IMR-90 (cell line): ENCODE results near the gene NT5DC1. TPM values are rescaled to one million over a fixed set of nuclear protein-coding genes. Genes with fewer than 3 reads are reported as not detected.

Source experiments
- ATAC-seq: fragments of 200-7000 bp; cut with Tn5 transposase; 2 replicates; pipeline ENCODE4 v1.9.1; 2020; ENCODE audit warnings: low read depth, mild to moderate bottlenecking, moderate library complexity
- BruUV-seq: library from RNA; stranded (reverse); fragments of 400-500 nt; replicated peaks from 2 replicates; lab custom pipeline; 2021; lab: Mats Ljungman, UMichigan
- CTCF ChIA-PET: fragments of 300-600 bp; formaldehyde crosslinking; extraction: SDS; loops from one replicate; lab custom pipeline; 2021; ENCODE audit warnings: antibody characterized with exemption; lab: Yijun Ruan, JAX
- POLR2A ChIA-PET: fragments of 300-600 bp; sonication (Branson Sonifier 250); formaldehyde crosslinking; loops from one replicate; lab custom pipeline; 2022; ENCODE audit warnings: antibody characterized with exemption; ENCODE audit not compliant: unreplicated experiment; lab: Charles Lee
- DNase-seq: peaks from one replicate; pipeline ENCODE4 v3.0.0; 2013
- H2AFZ ChIP-seq: replicated peaks from 2 replicates; pipeline ENCODE3; 2013; ENCODE audit warnings: low read length, mild to moderate bottlenecking; ENCODE audit not compliant: poor library complexity
- H2AK5ac ChIP-seq: 2 replicates; pipeline ENCODE4 v1.6.1; 2013; ENCODE audit warnings: low read depth, low read length, inconsistent platforms
- H2AK9ac ChIP-seq: replicated peaks from 2 replicates; pipeline ENCODE3; 2013; ENCODE audit warnings: mild to moderate bottlenecking, low read depth, low read length, moderate library complexity; ENCODE audit not compliant: poor library complexity
- H2BK120ac ChIP-seq: 2 replicates; pipeline ENCODE4 v1.6.1; 2013; ENCODE audit warnings: low read depth, low read length, inconsistent platforms
- H2BK15ac ChIP-seq: 3 replicates; pipeline ENCODE4 v1.6.1; 2013; ENCODE audit warnings: low read depth, low read length, inconsistent platforms
- H2BK20ac ChIP-seq: 2 replicates; pipeline ENCODE4 v1.6.1; 2013; ENCODE audit warnings: low read depth, mild to moderate bottlenecking, inconsistent platforms, low read length, moderate library complexity
- H2BK5ac ChIP-seq: 2 replicates; pipeline ENCODE4 v1.6.1; 2013; ENCODE audit warnings: mild to moderate bottlenecking, low read depth, low read length, inconsistent platforms; ENCODE audit not compliant: poor library complexity, severe bottlenecking
- H3K14ac ChIP-seq: replicated peaks from 2 replicates; pipeline ENCODE4 v1.6.1; 2013; ENCODE audit warnings: low read depth, low read length, inconsistent platforms
- H3K18ac ChIP-seq: 2 replicates; pipeline ENCODE4 v1.6.1; 2013; ENCODE audit warnings: low read depth, low read length, control low read depth
- H3K23ac ChIP-seq: 2 replicates; pipeline ENCODE4 v1.6.1; 2013; ENCODE audit warnings: low read depth, low read length, inconsistent platforms
- H3K27ac ChIP-seq: 2 replicates; pipeline ENCODE4 v1.5.1; 2013; ENCODE audit warnings: mild to moderate bottlenecking, control low read depth, low read length; ENCODE audit not compliant: insufficient read depth
- H3K27me3 ChIP-seq: 2 replicates; pipeline ENCODE4 v1.6.1; 2013; ENCODE audit warnings: low read length; ENCODE audit not compliant: control insufficient read depth, insufficient read depth
- H3K36me3 ChIP-seq: 2 replicates; pipeline ENCODE4 v1.6.1; 2013; ENCODE audit warnings: low read length, mixed read lengths; ENCODE audit not compliant: control insufficient read depth, insufficient read depth
- H3K4ac ChIP-seq: 2 replicates; pipeline ENCODE4 v1.6.1; 2013; ENCODE audit warnings: low read depth, low read length, inconsistent platforms
- H3K4me1 ChIP-seq: 2 replicates; pipeline ENCODE4 v1.6.1; 2013; ENCODE audit warnings: low read length, mixed read lengths; ENCODE audit not compliant: control insufficient read depth, insufficient read depth
- H3K4me2 ChIP-seq: 2 replicates; pipeline ENCODE4 v1.6.1; 2013; ENCODE audit warnings: low read depth, mild to moderate bottlenecking, control low read depth, low read length, moderate library complexity
- H3K4me3 ChIP-seq: 2 replicates; pipeline ENCODE4 v1.5.1; 2013; ENCODE audit warnings: low read depth, mild to moderate bottlenecking, control low read depth, low read length, moderate library complexity; ENCODE audit not compliant: insufficient read depth
- H3K56ac ChIP-seq: 2 replicates; pipeline ENCODE4 v1.6.1; 2013; ENCODE audit warnings: low read length, inconsistent platforms; ENCODE audit not compliant: insufficient read depth; ENCODE audit errors: extremely low read depth
- H3K79me1 ChIP-seq, 2 experiments: 2 replicates each; pipeline ENCODE4 v1.6.1; 2013; ENCODE audit warnings: low read length in 2 of 2, inconsistent platforms in 1 of 2, low read depth in 1 of 2
- H3K9ac ChIP-seq: 2 replicates; pipeline ENCODE4 v1.6.1; 2013; ENCODE audit warnings: low read depth, low read length, control low read depth
- H3K9me1 ChIP-seq: 2 replicates; pipeline ENCODE4 v1.6.1; 2013; ENCODE audit warnings: low read length, inconsistent platforms; ENCODE audit not compliant: insufficient read depth
- H3K9me3 ChIP-seq: 2 replicates; pipeline ENCODE4 v1.6.1; 2013; ENCODE audit warnings: low read length; ENCODE audit not compliant: control insufficient read depth, insufficient read depth
- H4K20me1 ChIP-seq: 2 replicates; pipeline ENCODE4 v1.6.1; 2013; ENCODE audit warnings: low read length, inconsistent platforms; ENCODE audit not compliant: insufficient read depth
- H4K5ac ChIP-seq: 2 replicates; pipeline ENCODE4 v1.6.1; 2013; ENCODE audit warnings: mild to moderate bottlenecking, low read depth, low read length, control low read depth
- H4K8ac ChIP-seq, 2 experiments: 2 replicates each; pipeline ENCODE4 v1.6.1; 2013; ENCODE audit warnings: low read depth in 2 of 2, low read length in 2 of 2, control low read depth in 1 of 2, inconsistent platforms in 1 of 2
- H4K91ac ChIP-seq: 2 replicates; pipeline ENCODE4 v1.6.1; 2013; ENCODE audit warnings: low read depth, low read length, inconsistent platforms; ENCODE audit not compliant: insufficient read depth
- CEBPB ChIP-seq: IDR thresholded peaks from 2 replicates; pipeline ENCODE4 v1.6.1; 2012; ENCODE audit warnings: low read depth, low read length, improper control_type of control experiment
- CTCF ChIP-seq: conservative IDR thresholded peaks from 2 replicates; pipeline ENCODE4 v1.5.1; 2012; ENCODE audit warnings: mild to moderate bottlenecking, low read depth, low read length, improper control_type of control experiment
- FOS ChIP-seq: fragments of 150-350 bp; IDR thresholded peaks from 2 replicates; pipeline ENCODE4 v1.6.1; 2016; ENCODE audit warnings: low read depth, low read length
- MAFK ChIP-seq: IDR thresholded peaks from 2 replicates; pipeline ENCODE4 v1.6.1; 2012; ENCODE audit warnings: low read depth, low read length, improper control_type of control experiment
- MXI1 ChIP-seq: IDR thresholded peaks from 2 replicates; pipeline ENCODE4 v1.6.1; 2012; ENCODE audit warnings: low read depth, mild to moderate bottlenecking, low read length, moderate library complexity, borderline replicate concordance
- NFE2L2 ChIP-seq: fragments of 150-350 bp; IDR thresholded peaks from 2 replicates; pipeline ENCODE4 v1.6.1; 2016; ENCODE audit warnings: low read depth, mild to moderate bottlenecking, low read length
- POLR2A ChIP-seq: IDR thresholded peaks from 2 replicates; pipeline ENCODE4 v1.6.1; 2012; ENCODE audit warnings: mild to moderate bottlenecking, low read depth, low read length
- RAD21 ChIP-seq: IDR thresholded peaks from 2 replicates; pipeline ENCODE4 v1.6.1; 2012; ENCODE audit warnings: low read length, improper control_type of control experiment
- RCOR1 ChIP-seq: IDR thresholded peaks from 2 replicates; pipeline ENCODE4 v1.6.1; 2012; ENCODE audit warnings: mild to moderate bottlenecking, low read length, improper control_type of control experiment; ENCODE audit not compliant: insufficient replicate concordance
- RFX5 ChIP-seq: IDR thresholded peaks from 2 replicates; pipeline ENCODE4 v1.8.0; 2012; ENCODE audit warnings: low read depth, mild to moderate bottlenecking, low read length, moderate library complexity
- WGBS, 2 experiments: methylation state at CpG; one replicate each; pipeline versions ENCODE4 v1.1.5 to v1.1.7; 2013; ENCODE audit warnings: missing lambda C conversion rate in 2 of 2; ENCODE audit not compliant: insufficient read length in 1 of 2; ENCODE audit errors: extremely low coverage in 2 of 2; 5-methylcytosine and 5-hydroxymethylcytosine counted together
- dilution Hi-C: fragments of 300-500 bp; cut with HindIII; formaldehyde crosslinking; loops from one replicate; pipeline ENCODE4 v1.14.3; 2018; ENCODE audit warnings: low sequenced_read_pairs; ENCODE audit not compliant: unreplicated experiment
- in situ Hi-C: fragments of 300-500 bp; cut with MboI; formaldehyde crosslinking; loops from 3 replicates; pipeline ENCODE4 v1.14.3; 2019; ENCODE audit warnings: low sequenced_read_pairs, inconsistent platforms, mixed read lengths
- intact Hi-C: fragments of 100-400 bp; cut with micrococcal nuclease; formaldehyde crosslinking; loops from 2 replicates; pipeline ENCODE4 v1.10.0; 2022
- polyA plus RNA-seq, 3 experiments: library from polyadenylated mRNA; depleted of rRNA; stranded (reverse); fragments of >200 nt; gene quantifications; 2 replicates each; pipeline ENCODE4 v1.2.3, GENCODE V29; 2012; ENCODE audit warnings: low replicate concordance in 1 of 3
- total RNA-seq: library from RNA; depleted of rRNA; stranded (reverse); fragments of >200 nt; gene quantifications from 2 replicates; pipeline ENCODE4 v1.2.3, GENCODE V29; 2012
- TF ChIP-seq, protein P1 (sequence below): fragments of 150-350 bp; IDR thresholded peaks from 2 replicates; pipeline ENCODE4 v1.6.1; 2017; ENCODE audit warnings: mild to moderate bottlenecking, antibody characterized with exemption, low read length, low read depth

Gene NT5DC1
- total and polyA plus RNA-seq, 2 of the 4 experiments (the other 2 are of a cell fraction) = 11.7 to 16.8 TPM

- TF ChIP-seq CTCF = no peak
Observed at GRCh38 chr6:116280161-116280932, 179.7 kb downstream of the NT5DC1 start (continued).

DNA sequence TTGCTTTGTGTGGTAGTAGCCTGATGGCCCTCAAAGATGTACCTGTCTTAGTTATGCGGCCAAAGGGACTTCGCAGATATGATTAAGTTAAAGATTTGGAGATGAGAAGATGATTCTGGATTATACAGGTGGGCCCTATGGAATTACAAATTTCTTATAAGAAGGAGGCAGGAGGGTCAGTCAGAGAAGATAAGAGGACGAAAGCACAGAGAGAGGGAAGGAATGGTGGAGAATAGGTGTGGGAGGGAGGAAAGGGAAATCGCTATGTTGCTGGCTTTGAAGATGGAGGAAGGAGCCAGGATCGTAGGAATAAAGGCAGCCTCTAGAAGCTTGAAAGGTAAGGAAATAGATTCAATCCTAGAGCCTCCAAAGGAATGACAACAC is 180.3 kb downstream of the NT5DC1 start:
- CTCF ChIA-PET = interaction anchor here (3.5 kb wide), 2 partner anchors 12 to 280 kb away, joined by 9 to 20 read pairs; no protein-coding TSS in a partner anchor
- Histone ChIP-seq H3K9me1 (peaks cover 5% of the 10 kb centered on the region), H3K4me1 (peaks cover 6% of the 10 kb centered on the region), H2BK20ac (no peak overlapping the region), H3K4me3 (no peak overlapping the region), H3K27ac (no peak overlapping the region), H2BK5ac (no peak overlapping the region), H2AK5ac (no peak overlapping the region), H3K18ac (no peak overlapping the region), H3K23ac (no peak overlapping the region), H3K36me3 (0 out of 2 replicates have a peak, but pooled peaks cover 6% of the 10 kb centered on the region), H2AK9ac (no peak overlapping the region), H2AFZ (no peak overlapping the region), H3K4ac (no peak overlapping the region), H4K91ac (no peak overlapping the region), H4K8ac (peak overlapping the region; percentile 73 to 98; a peak in 3 of 4 replicates), H3K14ac (no peak overlapping the region), H3K27me3 (no peaks in the 10 kb centered on the region), H2BK15ac (no peak overlapping the region), H3K79me1 (peaks cover 0 to 32% of the 10 kb centered on the region in 2 experiments; a peak in 3 of 4 replicates), H3K9ac (no peak overlapping the region), H4K20me1 (peaks cover 27% of the 10 kb centered on the region), H3K9me3 (no peaks in the 10 kb centered on the region), H3K56ac (no peak overlapping the region), H4K5ac (peak overlapping the region; percentile 52; the same call in 1 of the 2 replicates), H2BK120ac (no peak overlapping the region), H3K4me2 (peak overlapping the region; percentile 93; the same call in 1 of the 2 replicates)
- in situ Hi-C loops (loop anchor here (25.0 kb wide), 1 partner anchor 156 kb away; no protein-coding TSS in a partner anchor), dilution Hi-C loops (no loop called here), intact Hi-C loops (loop anchor here (2.0 kb wide), 1 partner anchor 290 kb away; the partner anchor contains the start of gene RWDD1)
- no peak for ATAC-seq
- no peak for DNase-seq
- POLR2A ChIA-PET = no interaction called here
- BruUV-seq = no TSS peak
- 92% methylated on average over 2 of the region's 5 CpGs; no CpG with 5 or more reads in 1 of the 2 experiments for WGBS, 2 experiments
- TF ChIP-seq FOS = no peak
- no peak for TF ChIP-seq MXI1
- no peak for TF ChIP-seq RCOR1
- TF ChIP-seq NFE2L2 = no peak
- TF ChIP-seq CTCF = no peak
- TF ChIP-seq POLR2A = no peak
- no peak for TF ChIP-seq CEBPB
- no peak for TF ChIP-seq RFX5
- TF ChIP-seq RAD21 = no peak
- TF ChIP-seq, protein P1, sequence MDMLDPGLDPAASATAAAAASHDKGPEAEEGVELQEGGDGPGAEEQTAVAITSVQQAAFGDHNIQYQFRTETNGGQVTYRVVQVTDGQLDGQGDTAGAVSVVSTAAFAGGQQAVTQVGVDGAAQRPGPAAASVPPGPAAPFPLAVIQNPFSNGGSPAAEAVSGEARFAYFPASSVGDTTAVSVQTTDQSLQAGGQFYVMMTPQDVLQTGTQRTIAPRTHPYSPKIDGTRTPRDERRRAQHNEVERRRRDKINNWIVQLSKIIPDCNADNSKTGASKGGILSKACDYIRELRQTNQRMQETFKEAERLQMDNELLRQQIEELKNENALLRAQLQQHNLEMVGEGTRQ = no peak
- no peak for TF ChIP-seq MAFK
